Measurements from ENCODE around the gene AHSP.
"Not testable (repeated sequence)": the region's sequence is repeated elsewhere in the genome, so short reads cannot be mapped to it uniquely, and the experiment has no call there.

AHSP gene

GRCh38 chr16:31529108-31529936, 1.6 kb downstream of the AHSP start:
- no peak for DNase-seq
- intact Hi-C loops (cut with DNase I) = no loop called here

GRCh38 chr16:31529937-31530312, 2.2 kb downstream of the AHSP start:
- DNase-seq = no peak
- intact Hi-C loops (cut with DNase I) = no loop called here

GRCh38 chr16:31530405-31530804, 2.7 kb downstream of the AHSP start:
- intact Hi-C loops (cut with DNase I) = no loop called here
- DNase-seq = no peak

GRCh38 chr16:31531096-31531495, 3.4 kb downstream of the AHSP start:
- intact Hi-C loops (cut with DNase I) = no loop called here
- no peak for DNase-seq

GRCh38 chr16:31532120-31532519, 4.4 kb downstream of the AHSP start:
- intact Hi-C loops (cut with DNase I) = no loop called here
- no peak for DNase-seq

GRCh38 chr16:31532896-31533295, 5.2 kb downstream of the AHSP start:
- DNase-seq = no peak
- intact Hi-C loops (cut with DNase I) = no loop called here

- intact Hi-C loops (cut with DNase I) = no loop called here
- DNase-seq = no peak
These were observed 8.0 kb downstream of the AHSP start for GRCh38 chr16:31535737-31536136.

GRCh38 chr16:31536804-31537361, 9.2 kb downstream of the AHSP start:
- intact Hi-C loops (cut with DNase I) = no loop called here
- DNase-seq = no peak

- intact Hi-C loops (cut with DNase I) = no loop called here
These were observed 9.9 kb downstream of the AHSP start for GRCh38 chr16:31537362-31538242.

GRCh38 chr16:31538243-31538598, 10.5 kb downstream of the AHSP start:
- DNase-seq; intact Hi-C loops (cut with DNase I): not testable (repeated sequence)

More at GRCh38 chr16:31537362-31538242, 9.9 kb downstream of the AHSP start:
- no peak for DNase-seq

- intact Hi-C loops (cut with DNase I) = not testable (repeated sequence)
These were observed 12.1 kb downstream of the AHSP start for GRCh38 chr16:31539762-31540161.

GRCh38 chr16:31542763-31543162, 15.1 kb downstream of the AHSP start:
- no peak for DNase-seq
- intact Hi-C loops (cut with DNase I) = no loop called here

More at GRCh38 chr16:31539762-31540161, 12.1 kb downstream of the AHSP start:
- not testable (repeated sequence) for DNase-seq

GRCh38 chr16:31561426-31562233, 33.9 kb downstream of the AHSP start:
- no peak for DNase-seq
- intact Hi-C loops (cut with DNase I) = no loop called here

GRCh38 chr16:31568577-31569359, 41.1 kb downstream of the AHSP start:
- intact Hi-C loops (cut with DNase I) = no loop called here
- DNase-seq = no peak

GRCh38 chr16:31569360-31569717, 41.6 kb downstream of the AHSP start:
- no peak for DNase-seq
- intact Hi-C loops (cut with DNase I) = no loop called here

GRCh38 chr16:31572821-31573220, 45.1 kb downstream of the AHSP start:
- intact Hi-C loops (cut with DNase I) = no loop called here
- no peak for DNase-seq

- intact Hi-C loops (cut with DNase I); DNase-seq: not testable (repeated sequence)
These were observed 46.5 kb downstream of the AHSP start for GRCh38 chr16:31574159-31574558.

GRCh38 chr16:31577411-31577810, 49.7 kb downstream of the AHSP start:
- intact Hi-C loops (cut with DNase I) = no loop called here
- no peak for DNase-seq
